LNCaP clone FGC (cell line): ENCODE measurements around the gene SLC35F1.
A peak's percentile ranks its signal among the peaks of the same experiment; 100 is the strongest.

Experiments
- DNase-seq: peaks from one replicate; pipeline ENCODE4 v3.0.0-alpha.2; 2011; ENCODE audit warnings: low read depth
- H3K4me3 ChIP-seq: 2 replicates; pipeline ENCODE4 v1.5.1; 2011; ENCODE audit warnings: mild to moderate bottlenecking, low read depth, low read length, control low read depth
- CTCF ChIP-seq: IDR thresholded peaks from 2 replicates; pipeline ENCODE4 v1.5.1; 2012; ENCODE audit warnings: mild to moderate bottlenecking; ENCODE audit not compliant: control insufficient read depth, insufficient read depth; ENCODE audit errors: extremely low read depth

Gene SLC35F1

GRCh38 chr6:118134736-118135135 lies 227.7 kb downstream of the SLC35F1 start:
- no peak overlapping the region for H3K4me3 ChIP-seq
- no peak for DNase-seq
- TF ChIP-seq CTCF, result no peak

GRCh38 chr6:118135371-118135770 lies 228.3 kb downstream of the SLC35F1 start:
- H3K4me3 ChIP-seq, result no peak overlapping the region
- DNase-seq, result no peak
- TF ChIP-seq CTCF, result no peak

DNA sequence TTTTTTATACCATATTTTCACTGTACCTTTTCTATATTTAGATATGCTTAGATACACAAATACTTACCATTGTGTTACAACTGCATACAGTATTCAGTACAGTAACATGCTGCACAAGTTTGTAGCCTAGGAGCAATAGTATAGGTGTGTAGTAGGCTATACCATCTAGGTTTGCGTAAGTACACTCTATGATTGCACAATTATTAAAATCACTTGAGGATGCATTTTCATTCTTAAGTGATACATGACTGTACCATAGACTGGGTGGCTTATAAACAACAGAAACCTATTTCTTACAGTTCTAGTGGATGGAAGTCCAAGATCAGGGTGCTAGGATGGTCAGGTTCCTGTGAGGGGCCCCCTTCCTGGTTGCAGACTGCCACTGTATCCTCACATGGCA lies 234.1 kb downstream of the SLC35F1 start:
- TF ChIP-seq CTCF, result no peak
- DNase-seq, result no peak
- no peak overlapping the region for H3K4me3 ChIP-seq

DNA sequence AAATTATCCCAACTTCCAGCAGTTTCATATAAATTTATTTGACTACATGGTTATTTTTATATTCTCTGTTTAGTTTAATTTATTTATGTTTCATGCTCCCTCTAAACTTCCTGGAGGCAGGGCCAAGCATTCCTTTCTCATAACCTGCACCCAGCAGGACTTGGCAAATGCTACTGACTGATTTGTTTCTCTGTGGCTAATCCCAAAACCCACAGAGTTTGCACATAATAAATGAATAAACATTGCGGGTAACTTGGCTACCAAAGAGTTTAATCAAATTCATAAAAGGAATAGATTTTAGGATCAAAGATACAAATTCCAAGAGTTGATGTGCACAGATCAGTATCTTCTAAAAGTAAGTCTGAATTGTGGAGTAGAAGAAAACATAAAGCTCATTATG lies 239.5 kb downstream of the SLC35F1 start:
- DNase-seq, result peak; percentile 2

GRCh38 chr6:118147511-118147910 lies 240.4 kb downstream of the SLC35F1 start:
- H3K4me3 ChIP-seq, result no peak overlapping the region
- DNase-seq, result no peak
- no peak for TF ChIP-seq CTCF

More for the DNA sequence above, 239.5 kb downstream of the SLC35F1 start:
- no peak overlapping the region for H3K4me3 ChIP-seq
- no peak for TF ChIP-seq CTCF

DNA sequence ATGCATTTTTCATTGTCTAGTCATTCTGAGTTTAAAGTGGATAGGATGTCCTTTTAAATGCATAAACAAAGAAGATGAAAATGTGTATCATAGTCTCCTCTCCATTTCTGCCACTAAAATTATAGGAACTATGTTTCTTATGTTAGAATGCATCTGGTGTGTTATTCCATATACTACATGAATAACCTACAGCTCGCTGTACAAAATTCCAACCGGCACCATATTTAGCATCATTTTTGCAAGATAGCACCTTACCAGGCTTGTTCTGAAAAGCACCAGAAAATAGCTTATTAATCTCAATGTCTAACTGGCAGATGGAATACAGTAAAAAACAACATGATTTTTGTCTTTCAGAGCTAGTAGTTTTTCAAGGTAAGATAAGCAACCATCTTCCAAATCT lies 241.5 kb downstream of the SLC35F1 start:
- no peak overlapping the region for H3K4me3 ChIP-seq
- TF ChIP-seq CTCF, result no peak
- no peak for DNase-seq

DNA sequence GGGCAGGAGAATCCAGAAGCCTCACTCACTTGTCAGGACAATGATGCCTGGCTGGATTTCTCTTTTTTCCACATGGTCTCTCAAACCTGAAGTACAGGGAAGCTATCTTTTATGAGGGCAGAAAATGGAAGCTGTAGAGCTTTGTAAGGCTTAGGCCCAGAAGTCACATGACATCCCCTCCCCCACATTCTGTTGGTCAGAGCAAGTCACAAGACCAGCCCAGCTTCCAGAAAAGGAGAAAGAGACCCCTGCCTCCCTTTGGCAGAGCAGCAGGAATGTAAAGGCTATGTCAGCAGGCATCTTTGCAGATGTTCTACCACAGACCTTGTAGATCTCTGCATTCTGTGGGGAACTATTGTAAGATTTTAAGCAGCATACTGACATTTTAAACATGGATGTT lies 245.5 kb downstream of the SLC35F1 start:
- DNase-seq, result no peak
- TF ChIP-seq CTCF, result no peak
- no peak overlapping the region for H3K4me3 ChIP-seq
